Measurements from ENCODE around the gene OSBP2.

Gene OSBP2

DNA sequence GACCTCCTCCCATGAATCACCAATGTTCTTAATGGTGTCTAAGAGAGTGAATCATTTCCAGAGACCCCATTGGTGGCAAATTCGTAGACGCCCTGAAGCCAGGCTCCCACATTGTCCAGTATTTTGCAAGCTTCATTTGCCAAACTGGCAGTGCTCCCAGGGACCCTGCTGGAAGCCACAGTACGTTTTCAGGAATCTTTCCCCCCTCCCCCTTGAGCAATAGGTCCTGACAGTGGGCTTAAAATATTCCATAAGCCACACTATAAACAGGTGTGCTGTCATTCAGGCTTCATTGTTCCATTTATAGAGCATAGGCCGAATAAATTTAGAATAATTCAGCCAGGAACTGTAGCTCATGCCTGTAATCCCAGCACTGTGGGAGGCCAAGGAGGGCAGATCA is 148.6 kb downstream of the OSBP2 start:
- Histone ChIP-seq H2AFZ (no peak overlapping the region), H3K4me1 (no peaks in the 10 kb centered on the region), H3K79me2 (no peaks in the 10 kb centered on the region), H3K36me3 (ENCODE audit: control insufficient read depth, insufficient read depth, low read length) (no peaks in the 10 kb centered on the region), H3K27me3 (ENCODE audit: control insufficient read depth, insufficient read depth, low read length) (no peaks in the 10 kb centered on the region), H3K4me2 (ENCODE audit: low read length) (no peak overlapping the region), H3K9me3 (ENCODE audit: control insufficient read depth, low read length) (no peaks in the 10 kb centered on the region), H3K27ac (no peak overlapping the region), H3K9ac (no peak overlapping the region), H3K4me3 (ENCODE audit: low read depth, low read length) (no peak overlapping the region)
- TF ChIP-seq, protein P1, sequence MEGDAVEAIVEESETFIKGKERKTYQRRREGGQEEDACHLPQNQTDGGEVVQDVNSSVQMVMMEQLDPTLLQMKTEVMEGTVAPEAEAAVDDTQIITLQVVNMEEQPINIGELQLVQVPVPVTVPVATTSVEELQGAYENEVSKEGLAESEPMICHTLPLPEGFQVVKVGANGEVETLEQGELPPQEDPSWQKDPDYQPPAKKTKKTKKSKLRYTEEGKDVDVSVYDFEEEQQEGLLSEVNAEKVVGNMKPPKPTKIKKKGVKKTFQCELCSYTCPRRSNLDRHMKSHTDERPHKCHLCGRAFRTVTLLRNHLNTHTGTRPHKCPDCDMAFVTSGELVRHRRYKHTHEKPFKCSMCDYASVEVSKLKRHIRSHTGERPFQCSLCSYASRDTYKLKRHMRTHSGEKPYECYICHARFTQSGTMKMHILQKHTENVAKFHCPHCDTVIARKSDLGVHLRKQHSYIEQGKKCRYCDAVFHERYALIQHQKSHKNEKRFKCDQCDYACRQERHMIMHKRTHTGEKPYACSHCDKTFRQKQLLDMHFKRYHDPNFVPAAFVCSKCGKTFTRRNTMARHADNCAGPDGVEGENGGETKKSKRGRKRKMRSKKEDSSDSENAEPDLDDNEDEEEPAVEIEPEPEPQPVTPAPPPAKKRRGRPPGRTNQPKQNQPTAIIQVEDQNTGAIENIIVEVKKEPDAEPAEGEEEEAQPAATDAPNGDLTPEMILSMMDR (IDR thresholded peaks at IDR 0.05): no peak

DNA sequence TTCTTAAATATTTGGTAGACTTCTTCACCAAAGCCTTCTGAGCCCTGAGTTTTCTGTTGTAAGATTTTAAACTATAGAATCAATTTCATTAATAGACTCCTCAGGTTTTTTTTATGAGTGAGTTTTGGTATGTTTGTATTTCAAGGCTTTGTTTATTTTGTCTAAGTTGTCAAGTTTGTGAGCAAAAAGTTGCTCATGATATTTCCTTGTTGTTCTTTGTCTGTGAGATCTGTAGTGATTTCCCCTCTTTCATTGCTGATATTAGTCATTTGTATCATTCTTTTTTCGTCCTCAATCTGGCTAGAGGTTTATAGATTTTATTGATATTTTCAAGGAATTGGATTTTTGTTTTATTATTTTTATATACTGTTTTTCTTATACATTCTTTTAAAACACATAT is 152.9 kb downstream of the OSBP2 start:
- no peak overlapping the region for H3K9ac ChIP-seq
- H3K4me1 ChIP-seq: no peaks in the 10 kb centered on the region
- no peak overlapping the region for H3K4me3 ChIP-seq (ENCODE audit: low read depth, low read length)
- H3K27me3 ChIP-seq (ENCODE audit: control insufficient read depth, insufficient read depth, low read length): no peaks in the 10 kb centered on the region
- H3K4me2 ChIP-seq (ENCODE audit: low read length): no peak overlapping the region
- no peak overlapping the region for H2AFZ ChIP-seq
- H3K27ac ChIP-seq: no peak overlapping the region
- H3K9me3 ChIP-seq (ENCODE audit: control insufficient read depth, low read length): no peaks in the 10 kb centered on the region
- TF ChIP-seq, protein P1 (IDR thresholded peaks at IDR 0.05): no peak
- H3K36me3 ChIP-seq (ENCODE audit: control insufficient read depth, insufficient read depth, low read length): no peaks in the 10 kb centered on the region
- H3K79me2 ChIP-seq: no peaks in the 10 kb centered on the region

- Histone ChIP-seq H3K9me3 (ENCODE audit: control insufficient read depth, low read length) (no peaks in the 10 kb centered on the region), H3K9ac (no peak overlapping the region), H2AFZ (no peak overlapping the region), H3K4me2 (ENCODE audit: low read length) (no peak overlapping the region), H3K36me3 (ENCODE audit: control insufficient read depth, insufficient read depth, low read length) (no peaks in the 10 kb centered on the region), H3K4me3 (ENCODE audit: low read depth, low read length) (no peak overlapping the region), H3K27me3 (ENCODE audit: control insufficient read depth, insufficient read depth, low read length) (no peaks in the 10 kb centered on the region), H3K79me2 (no peaks in the 10 kb centered on the region), H3K27ac (no peak overlapping the region), H3K4me1 (no peaks in the 10 kb centered on the region)
- TF ChIP-seq, protein P1 (IDR thresholded peaks at IDR 0.05): no peak
Observed at GRCh38 chr22:30855266-30855665, 160.6 kb downstream of the OSBP2 start.

DNA sequence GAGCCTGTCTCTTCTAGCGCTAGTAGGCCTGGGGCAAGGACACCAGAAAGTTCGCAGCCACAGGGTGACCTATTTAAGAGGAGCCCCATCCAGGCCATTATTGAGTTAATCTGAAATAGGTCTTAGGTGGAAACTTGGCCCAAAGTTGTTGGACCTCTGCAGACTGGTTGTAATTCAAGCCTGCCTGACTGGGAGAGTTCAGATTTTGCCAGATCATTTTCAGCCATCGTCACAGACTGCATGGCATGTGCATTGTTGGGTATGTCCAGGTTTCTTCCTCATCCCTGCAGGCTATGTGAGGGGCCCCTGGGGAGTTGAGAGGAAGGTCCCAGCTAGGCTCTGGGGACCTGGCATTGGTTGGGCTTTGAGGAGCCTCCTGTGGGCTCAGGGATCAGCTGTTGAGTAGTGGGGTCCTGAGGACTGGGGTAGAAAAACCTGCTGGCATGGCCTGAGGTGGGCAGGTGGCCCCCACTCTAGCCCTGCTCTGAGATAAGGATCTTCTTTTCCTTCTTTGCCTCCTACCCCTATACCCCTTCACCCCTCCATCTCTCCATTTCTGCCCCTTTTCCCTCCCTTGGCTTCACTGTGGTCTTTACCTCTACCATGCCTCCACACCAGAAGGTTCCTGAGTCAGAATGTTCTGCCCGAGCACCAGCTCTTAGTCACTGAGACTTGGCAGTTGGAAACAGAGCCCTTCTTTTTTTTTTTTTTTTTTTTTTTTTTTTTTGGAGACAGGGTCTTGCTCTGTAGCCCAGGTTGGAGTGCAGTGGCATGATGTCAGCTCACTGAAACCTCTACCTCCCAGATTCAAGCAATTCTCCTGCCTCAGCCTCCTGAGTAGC is 161.2 kb downstream of the OSBP2 start:
- Histone ChIP-seq H3K4me2 (ENCODE audit: low read length) (no peak overlapping the region), H2AFZ (no peak overlapping the region), H3K9ac (no peak overlapping the region), H3K27ac (no peak overlapping the region), H3K9me3 (ENCODE audit: control insufficient read depth, low read length) (no peaks in the 10 kb centered on the region), H3K36me3 (ENCODE audit: control insufficient read depth, insufficient read depth, low read length) (no peaks in the 10 kb centered on the region), H3K27me3 (ENCODE audit: control insufficient read depth, insufficient read depth, low read length) (no peaks in the 10 kb centered on the region), H3K79me2 (no peaks in the 10 kb centered on the region), H3K4me3 (ENCODE audit: low read depth, low read length) (no peak overlapping the region), H3K4me1 (no peaks in the 10 kb centered on the region)
- TF ChIP-seq, protein P1 (IDR thresholded peaks at IDR 0.05): no peak
